ENCODE data around the gene UROC1. TPM values are rescaled to one million over a fixed set of nuclear protein-coding genes. Genes with fewer than 3 reads are reported as not detected.

Gene UROC1
- total and polyA plus RNA-seq, 4 donors, result 0.01 to 0.21 (median 0.08) TPM

GRCh38 chr3:126527006-126527405, 9.4 kb upstream of the UROC1 start:
- DNase-seq, result no peak
- Histone ChIP-seq H3K9ac (ENCODE audit: insufficient read depth in 1 of 2, low read length in 2 of 2) (no peak overlapping the region), H3K36me3 (ENCODE audit: control insufficient read depth in 4 of 4, insufficient read depth in 4 of 4, low read length in 4 of 4) (no peaks in the 10 kb centered on the region), H3K9me3 (ENCODE audit: control insufficient read depth in 4 of 4, insufficient read depth in 3 of 4, low read length in 3 of 4) (no peaks in the 10 kb centered on the region), H3K4me1 (ENCODE audit: control insufficient read depth in 5 of 5, insufficient read depth in 5 of 5, low read length in 5 of 5) (peaks cover 0 to 6% (median 0%) of the 10 kb centered on the region in 5 donors), H3K27ac (ENCODE audit: low read depth in 1 of 2, low read length in 1 of 2) (no peak overlapping the region), H3K4me3 (no peak overlapping the region), H3K27me3 (ENCODE audit: control insufficient read depth in 3 of 3, insufficient read depth in 3 of 3, low read length in 2 of 3) (peaks cover 0 to 30% (median 12%) of the 10 kb centered on the region in 3 donors)
- TF ChIP-seq, protein P1, sequence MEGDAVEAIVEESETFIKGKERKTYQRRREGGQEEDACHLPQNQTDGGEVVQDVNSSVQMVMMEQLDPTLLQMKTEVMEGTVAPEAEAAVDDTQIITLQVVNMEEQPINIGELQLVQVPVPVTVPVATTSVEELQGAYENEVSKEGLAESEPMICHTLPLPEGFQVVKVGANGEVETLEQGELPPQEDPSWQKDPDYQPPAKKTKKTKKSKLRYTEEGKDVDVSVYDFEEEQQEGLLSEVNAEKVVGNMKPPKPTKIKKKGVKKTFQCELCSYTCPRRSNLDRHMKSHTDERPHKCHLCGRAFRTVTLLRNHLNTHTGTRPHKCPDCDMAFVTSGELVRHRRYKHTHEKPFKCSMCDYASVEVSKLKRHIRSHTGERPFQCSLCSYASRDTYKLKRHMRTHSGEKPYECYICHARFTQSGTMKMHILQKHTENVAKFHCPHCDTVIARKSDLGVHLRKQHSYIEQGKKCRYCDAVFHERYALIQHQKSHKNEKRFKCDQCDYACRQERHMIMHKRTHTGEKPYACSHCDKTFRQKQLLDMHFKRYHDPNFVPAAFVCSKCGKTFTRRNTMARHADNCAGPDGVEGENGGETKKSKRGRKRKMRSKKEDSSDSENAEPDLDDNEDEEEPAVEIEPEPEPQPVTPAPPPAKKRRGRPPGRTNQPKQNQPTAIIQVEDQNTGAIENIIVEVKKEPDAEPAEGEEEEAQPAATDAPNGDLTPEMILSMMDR (IDR thresholded peaks at IDR 0.05; ENCODE audit: control extremely low read depth, extremely low read depth), result no peak
- ATAC-seq (ENCODE audit: insufficient read depth, low FRiP score), result no peak
- 86 to 91% methylated on average over 7 of the region's 7 CpGs for WGBS, 2 donors

GRCh38 chr3:126526668-126527005, 9.1 kb upstream of the UROC1 start:
- H3K4me1 ChIP-seq (ENCODE audit: control insufficient read depth in 5 of 5, insufficient read depth in 5 of 5, low read length in 5 of 5), result peaks cover 0 to 6% (median 0%) of the 10 kb centered on the region in 5 donors
- DNase-seq (no peak), ATAC-seq (ENCODE audit: insufficient read depth, low FRiP score) (no peak)
- H3K36me3 ChIP-seq (ENCODE audit: control insufficient read depth in 4 of 4, insufficient read depth in 4 of 4, low read length in 4 of 4), result no peaks in the 10 kb centered on the region
- H3K9ac ChIP-seq (ENCODE audit: insufficient read depth in 1 of 2, low read length in 2 of 2), result no peak overlapping the region
- no peak overlapping the region for H3K27ac ChIP-seq (ENCODE audit: low read depth in 1 of 2, low read length in 1 of 2)
- no peaks in the 10 kb centered on the region for H3K9me3 ChIP-seq (ENCODE audit: control insufficient read depth in 4 of 4, insufficient read depth in 3 of 4, low read length in 3 of 4)
- WGBS, 2 donors, result 82 to 84% methylated on average over 7 of the region's 7 CpGs
- H3K27me3 ChIP-seq (ENCODE audit: control insufficient read depth in 3 of 3, insufficient read depth in 3 of 3, low read length in 2 of 3), result peaks cover 0 to 26% (median 12%) of the 10 kb centered on the region in 3 donors
- no peak overlapping the region for H3K4me3 ChIP-seq
- TF ChIP-seq, protein P1 (IDR thresholded peaks at IDR 0.05; ENCODE audit: control extremely low read depth, extremely low read depth), result no peak

- Histone ChIP-seq H3K9ac (ENCODE audit: insufficient read depth in 1 of 2, low read length in 2 of 2) (no peak overlapping the region), H3K4me1 (ENCODE audit: control insufficient read depth in 5 of 5, insufficient read depth in 5 of 5, low read length in 5 of 5) (peaks cover 0 to 6% (median 0%) of the 10 kb centered on the region in 5 donors), H3K27ac (ENCODE audit: low read depth in 1 of 2, low read length in 1 of 2) (no peak overlapping the region), H3K9me3 (ENCODE audit: control insufficient read depth in 4 of 4, insufficient read depth in 3 of 4, low read length in 3 of 4) (no peaks in the 10 kb centered on the region), H3K4me3 (no peak overlapping the region), H3K36me3 (ENCODE audit: control insufficient read depth in 4 of 4, insufficient read depth in 4 of 4, low read length in 4 of 4) (no peaks in the 10 kb centered on the region), H3K27me3 (ENCODE audit: control insufficient read depth in 3 of 3, insufficient read depth in 3 of 3, low read length in 2 of 3) (peaks cover 0 to 24% (median 12%) of the 10 kb centered on the region in 3 donors)
- TF ChIP-seq, protein P1 (IDR thresholded peaks at IDR 0.05; ENCODE audit: control extremely low read depth, extremely low read depth), result no peak
- DNase-seq, result no peak
- ATAC-seq (ENCODE audit: insufficient read depth, low FRiP score), result no peak
- WGBS, 2 donors, result 91 to 93% methylated on average over 8 of the region's 8 CpGs
Observed at GRCh38 chr3:126525853-126526667, 8.5 kb upstream of the UROC1 start.
